ENCODE results near the gene CYP3A5. TPM values are rescaled to one million over a fixed set of nuclear protein-coding genes. Genes with fewer than 3 reads are reported as not detected.
A peak's percentile ranks its signal among the peaks of the same experiment; 100 is the strongest.

The CYP3A5 gene
- polyA plus RNA-seq, 1 donor = 139 TPM

- H3K27me3 ChIP-seq (ENCODE audit: control insufficient read depth, insufficient read depth, low read length) = no peaks in the 10 kb centered on the region
- H3K9me3 ChIP-seq (ENCODE audit: control insufficient read depth, low read depth, low read length) = no peaks in the 10 kb centered on the region
- no CpG with 5 or more reads among the region's 22 CpGs for WGBS (ENCODE audit: insufficient coverage, low lambda C conversion rate)
- H3K4me3 ChIP-seq (ENCODE audit: low read length) = peak overlapping the region; percentile 92
- H3K36me3 ChIP-seq (ENCODE audit: control insufficient read depth, insufficient read depth, low read length) = peaks cover 37% of the 10 kb centered on the region
- peak overlapping the region; percentile 75 for H3K27ac ChIP-seq (ENCODE audit: low read length)
- DNase-seq = no peak
- peaks cover 8% of the 10 kb centered on the region for H3K4me1 ChIP-seq (ENCODE audit: control insufficient read depth, insufficient read depth, low read length)
Observed at GRCh38 chr7:99617192-99617781, 62.5 kb downstream of the CYP3A5 start.

DNA sequence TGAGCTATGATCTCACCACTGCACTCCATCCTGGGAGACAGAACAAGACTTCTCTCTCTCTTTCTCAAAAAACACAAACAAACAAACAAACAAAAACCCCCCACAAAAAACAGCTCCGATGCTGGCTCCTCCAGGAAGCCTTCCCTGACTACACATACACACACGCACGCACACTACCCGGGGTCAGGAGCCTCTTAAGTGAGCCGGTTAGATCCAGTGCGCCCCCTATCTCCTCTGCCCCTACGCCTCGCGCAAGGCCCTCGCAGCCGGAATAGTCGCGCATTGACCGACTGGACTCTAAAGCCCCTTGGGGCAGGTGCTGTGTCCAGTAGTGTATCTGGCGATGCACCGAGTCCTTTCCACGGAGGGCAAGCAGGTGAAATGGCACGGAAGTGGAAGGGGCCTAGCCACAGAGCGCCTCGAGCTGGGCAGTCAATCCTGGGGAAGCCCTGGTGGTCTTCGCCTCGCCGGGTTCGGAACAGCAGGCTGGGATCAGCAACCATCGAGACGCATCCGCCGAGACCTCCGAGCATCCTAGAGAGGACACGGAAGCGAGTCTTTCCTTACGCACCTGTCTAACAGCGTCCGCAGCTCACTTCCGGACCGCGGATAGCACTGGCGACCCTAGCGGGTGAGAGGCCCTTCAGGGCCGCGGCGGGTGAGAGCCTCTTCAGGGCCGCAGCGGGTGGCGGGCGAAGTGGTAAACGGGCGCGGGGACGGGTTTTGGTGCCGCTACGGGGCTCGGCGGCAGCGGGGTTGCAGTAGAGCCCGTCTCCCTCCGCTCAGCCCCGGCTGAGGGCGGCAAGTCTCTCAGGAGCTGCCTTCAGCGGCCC is 63.2 kb downstream of the CYP3A5 start, which contains the start of gene ZSCAN25:
Gene ZSCAN25, plus strand, starts transcription at position 588 of the 833 bp plus-strand sequence. CDS start 2,661 bp downstream, outside the sequence.
- no peaks in the 10 kb centered on the region for H3K27me3 ChIP-seq (ENCODE audit: control insufficient read depth, insufficient read depth, low read length)
- H3K4me3 ChIP-seq (ENCODE audit: low read length) = peak within 1 kb of the TSS; percentile 92
- H3K9me3 ChIP-seq (ENCODE audit: control insufficient read depth, low read depth, low read length) = no peaks in the 10 kb centered on the region
- H3K4me1 ChIP-seq (ENCODE audit: control insufficient read depth, insufficient read depth, low read length) = peaks cover 8% of the 10 kb centered on the region
- DNase-seq = peak; percentile 91 to 95
- H3K27ac ChIP-seq (ENCODE audit: low read length) = peak within 1 kb of the TSS; percentile 75
- no CpG with 5 or more reads among the region's 60 CpGs for WGBS (ENCODE audit: insufficient coverage, low lambda C conversion rate)
- H3K36me3 ChIP-seq (ENCODE audit: control insufficient read depth, insufficient read depth, low read length) = peaks cover 31% of the 10 kb centered on the region

DNA sequence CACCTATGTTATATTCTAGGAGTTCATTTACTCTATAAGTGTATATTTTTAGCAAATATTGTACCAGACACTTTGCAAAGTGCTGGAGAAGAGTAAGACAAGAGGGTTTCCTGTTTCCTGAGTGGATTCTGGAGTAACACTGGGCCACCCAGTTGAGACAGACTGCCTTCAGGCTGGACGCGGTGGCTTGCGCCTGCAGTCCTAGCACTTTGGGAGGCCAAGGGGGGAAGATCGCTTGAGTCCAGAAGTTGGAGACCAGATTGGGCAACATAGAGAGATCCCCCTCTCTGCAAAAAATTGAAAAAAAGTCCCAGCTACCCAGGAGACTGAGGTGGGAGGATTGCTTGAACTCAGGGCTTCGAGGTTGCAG is 63.8 kb downstream of the CYP3A5 start:
- Histone ChIP-seq H3K9me3 (ENCODE audit: control insufficient read depth, low read depth, low read length) (no peaks in the 10 kb centered on the region), H3K4me1 (ENCODE audit: control insufficient read depth, insufficient read depth, low read length) (peaks cover 8% of the 10 kb centered on the region), H3K36me3 (ENCODE audit: control insufficient read depth, insufficient read depth, low read length) (peaks cover 25% of the 10 kb centered on the region), H3K4me3 (ENCODE audit: low read length) (peak overlapping the region; percentile 92), H3K27ac (ENCODE audit: low read length) (no peak overlapping the region), H3K27me3 (ENCODE audit: control insufficient read depth, insufficient read depth, low read length) (no peaks in the 10 kb centered on the region)
- WGBS (ENCODE audit: insufficient coverage, low lambda C conversion rate) = no CpG with 5 or more reads among the region's 5 CpGs
- no peak for DNase-seq

DNA sequence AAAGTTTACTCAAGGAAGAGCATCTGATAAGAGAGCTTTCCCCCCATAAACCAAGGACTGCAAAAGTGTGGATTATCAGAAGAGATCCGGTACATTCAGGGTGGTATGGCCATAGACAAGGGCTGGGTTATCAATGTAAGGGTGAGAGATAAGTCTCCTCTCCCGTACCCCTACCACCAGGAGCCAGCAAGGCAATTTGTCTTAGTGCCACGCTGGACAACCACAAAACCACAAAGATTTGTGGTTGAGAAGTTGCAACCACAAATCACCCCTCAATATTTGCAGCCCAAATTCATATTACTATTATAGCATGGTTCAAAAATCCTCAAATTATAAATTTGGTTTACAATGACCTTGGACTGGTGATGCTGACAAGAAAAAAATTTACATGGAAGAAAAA is 65.3 kb downstream of the CYP3A5 start:
- WGBS (ENCODE audit: insufficient coverage, low lambda C conversion rate) = no CpG with 5 or more reads among the region's 3 CpGs
- Histone ChIP-seq H3K27ac (ENCODE audit: low read length) (no peak overlapping the region), H3K4me3 (ENCODE audit: low read length) (no peak overlapping the region), H3K9me3 (ENCODE audit: control insufficient read depth, low read depth, low read length) (no peaks in the 10 kb centered on the region), H3K27me3 (ENCODE audit: control insufficient read depth, insufficient read depth, low read length) (no peaks in the 10 kb centered on the region), H3K36me3 (ENCODE audit: control insufficient read depth, insufficient read depth, low read length) (peaks cover 10% of the 10 kb centered on the region), H3K4me1 (ENCODE audit: control insufficient read depth, insufficient read depth, low read length) (peaks cover 8% of the 10 kb centered on the region)
- DNase-seq = no peak

- Histone ChIP-seq H3K9me3 (ENCODE audit: control insufficient read depth, low read depth, low read length) (no peaks in the 10 kb centered on the region), H3K4me1 (ENCODE audit: control insufficient read depth, insufficient read depth, low read length) (no peaks in the 10 kb centered on the region), H3K4me3 (ENCODE audit: low read length) (no peak overlapping the region), H3K27me3 (ENCODE audit: control insufficient read depth, insufficient read depth, low read length) (no peaks in the 10 kb centered on the region), H3K27ac (ENCODE audit: low read length) (no peak overlapping the region), H3K36me3 (ENCODE audit: control insufficient read depth, insufficient read depth, low read length) (no peaks in the 10 kb centered on the region)
- DNase-seq = no peak
- WGBS (ENCODE audit: insufficient coverage, low lambda C conversion rate) = no CpG with 5 or more reads among the region's 9 CpGs
Observed at GRCh38 chr7:99607548-99607947, 72.2 kb downstream of the CYP3A5 start.

- H3K36me3 ChIP-seq (ENCODE audit: control insufficient read depth, insufficient read depth, low read length) = no peaks in the 10 kb centered on the region
- H3K4me1 ChIP-seq (ENCODE audit: control insufficient read depth, insufficient read depth, low read length) = no peaks in the 10 kb centered on the region
- no peak overlapping the region for H3K27ac ChIP-seq (ENCODE audit: low read length)
- WGBS (ENCODE audit: insufficient coverage, low lambda C conversion rate) = 60% methylated on average over 1 of the region's 8 CpGs
- H3K27me3 ChIP-seq (ENCODE audit: control insufficient read depth, insufficient read depth, low read length) = no peaks in the 10 kb centered on the region
- H3K4me3 ChIP-seq (ENCODE audit: low read length) = no peak overlapping the region
- no peaks in the 10 kb centered on the region for H3K9me3 ChIP-seq (ENCODE audit: control insufficient read depth, low read depth, low read length)
- peak in 1 of 2 donors; percentile 37 for DNase-seq
Observed at GRCh38 chr7:99606531-99606930, 73.3 kb downstream of the CYP3A5 start.

GRCh38 chr7:99605527-99605926 is 74.3 kb downstream of the CYP3A5 start:
- H3K4me3 ChIP-seq (ENCODE audit: low read length) = no peak overlapping the region
- DNase-seq = no peak
- no peaks in the 10 kb centered on the region for H3K36me3 ChIP-seq (ENCODE audit: control insufficient read depth, insufficient read depth, low read length)
- no peaks in the 10 kb centered on the region for H3K9me3 ChIP-seq (ENCODE audit: control insufficient read depth, low read depth, low read length)
- H3K27ac ChIP-seq (ENCODE audit: low read length) = no peak overlapping the region
- no peaks in the 10 kb centered on the region for H3K4me1 ChIP-seq (ENCODE audit: control insufficient read depth, insufficient read depth, low read length)
- no CpG with 5 or more reads among the region's 7 CpGs for WGBS (ENCODE audit: insufficient coverage, low lambda C conversion rate)
- no peaks in the 10 kb centered on the region for H3K27me3 ChIP-seq (ENCODE audit: control insufficient read depth, insufficient read depth, low read length)

DNA sequence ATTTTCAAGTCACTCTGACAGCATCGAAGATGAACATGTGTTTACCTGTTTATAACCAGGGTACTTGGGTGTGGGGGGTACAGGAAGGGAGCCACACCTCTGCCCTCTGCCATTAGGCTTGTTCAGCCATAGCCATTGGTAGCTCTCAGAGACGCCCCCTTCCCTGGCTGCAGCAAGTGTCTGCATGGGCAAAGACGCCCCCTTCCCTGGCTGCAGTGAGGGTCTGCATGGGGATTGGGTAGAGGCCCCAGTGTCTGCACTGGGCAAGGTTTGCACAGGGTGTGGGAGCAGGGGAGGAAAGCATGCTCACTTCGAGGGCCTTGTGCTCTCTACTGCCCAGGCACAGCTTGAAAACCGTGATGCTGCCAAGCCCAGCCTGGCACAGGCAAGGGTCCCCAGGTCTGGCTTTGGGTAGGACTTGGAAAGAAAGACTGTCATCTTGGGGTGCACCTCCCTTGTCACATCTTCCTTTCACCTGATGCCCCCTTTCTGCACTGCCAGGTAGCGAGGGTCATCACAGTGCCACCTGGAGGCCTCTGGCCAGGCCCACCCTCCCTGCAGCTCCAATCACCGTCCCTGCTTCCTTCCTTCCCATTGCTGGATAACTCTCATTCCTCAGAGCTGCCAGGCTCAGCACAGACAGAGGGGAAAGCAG is 78.0 kb downstream of the CYP3A5 start:
- no peak for DNase-seq
- Histone ChIP-seq H3K4me3 (ENCODE audit: low read length) (no peak overlapping the region), H3K36me3 (ENCODE audit: control insufficient read depth, insufficient read depth, low read length) (no peaks in the 10 kb centered on the region), H3K9me3 (ENCODE audit: control insufficient read depth, low read depth, low read length) (no peaks in the 10 kb centered on the region), H3K27me3 (ENCODE audit: control insufficient read depth, insufficient read depth, low read length) (no peaks in the 10 kb centered on the region), H3K27ac (ENCODE audit: low read length) (no peak overlapping the region), H3K4me1 (ENCODE audit: control insufficient read depth, insufficient read depth, low read length) (no peaks in the 10 kb centered on the region)
- no CpG with 5 or more reads among the region's 7 CpGs for WGBS (ENCODE audit: insufficient coverage, low lambda C conversion rate)

DNA sequence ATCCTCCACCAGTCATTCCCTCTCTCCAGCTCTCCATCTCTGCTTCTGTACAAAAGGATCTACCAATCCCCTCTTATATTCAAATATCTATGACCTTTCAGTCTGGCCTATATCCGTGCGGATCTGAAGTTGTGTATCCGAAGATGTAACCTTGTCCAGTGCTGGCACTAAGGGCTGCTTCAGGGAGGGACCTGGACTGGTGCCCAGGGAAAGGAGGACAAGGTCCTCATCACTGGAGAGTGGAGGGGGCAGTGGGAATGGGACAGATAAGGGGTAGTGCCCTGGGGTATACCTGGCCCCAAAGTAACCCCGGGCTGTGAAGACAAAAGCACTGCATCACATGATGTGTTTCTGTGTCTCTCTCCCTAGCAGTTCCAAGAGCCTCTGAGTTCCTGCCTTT is 80.0 kb downstream of the CYP3A5 start:
- Histone ChIP-seq H3K27me3 (ENCODE audit: control insufficient read depth, insufficient read depth, low read length) (no peaks in the 10 kb centered on the region), H3K36me3 (ENCODE audit: control insufficient read depth, insufficient read depth, low read length) (no peaks in the 10 kb centered on the region), H3K9me3 (ENCODE audit: control insufficient read depth, low read depth, low read length) (no peaks in the 10 kb centered on the region), H3K4me1 (ENCODE audit: control insufficient read depth, insufficient read depth, low read length) (no peaks in the 10 kb centered on the region), H3K4me3 (ENCODE audit: low read length) (no peak overlapping the region), H3K27ac (ENCODE audit: low read length) (no peak overlapping the region)
- no peak for DNase-seq
- no CpG with 5 or more reads among the region's 4 CpGs for WGBS (ENCODE audit: insufficient coverage, low lambda C conversion rate)
